Ishikawa (cell line): ENCODE results near the gene NRXN3.

Experiments used
- CEBPB ChIP-seq: IDR thresholded peaks from 2 replicates; pipeline ENCODE4 v1.6.1; 2012
- CREB1 ChIP-seq: IDR thresholded peaks from 2 replicates; pipeline ENCODE4 v1.6.1; 2012; ENCODE audit warnings: low read depth
- EGR1 ChIP-seq: IDR thresholded peaks from 2 replicates; pipeline ENCODE4 v1.6.1; 2012
- EP300 ChIP-seq: IDR thresholded peaks from 2 replicates; pipeline ENCODE4 v1.6.1; 2012; ENCODE audit warnings: borderline replicate concordance
- FOXM1 ChIP-seq: IDR thresholded peaks from 2 replicates; pipeline ENCODE4 v1.6.1; 2012; ENCODE audit warnings: low read depth, borderline replicate concordance
- NFIC ChIP-seq: IDR thresholded peaks from 2 replicates; pipeline ENCODE4 v1.6.1; 2012
- RAD21 ChIP-seq: IDR thresholded peaks from 2 replicates; pipeline ENCODE4 v1.6.1; 2012; ENCODE audit warnings: low read depth
- TAF1 ChIP-seq: IDR thresholded peaks from 2 replicates; pipeline ENCODE4 v1.6.1; 2012; ENCODE audit warnings: low read depth, mild to moderate bottlenecking
- TCF12 ChIP-seq: IDR thresholded peaks from 2 replicates; pipeline ENCODE4 v1.6.1; 2012; ENCODE audit warnings: low read depth
- TEAD4 ChIP-seq: IDR thresholded peaks from 2 replicates; pipeline ENCODE4 v1.6.1; 2012
- USF1 ChIP-seq: IDR thresholded peaks from 2 replicates; pipeline ENCODE4 v1.6.1; 2012
- YY1 ChIP-seq: IDR thresholded peaks from 2 replicates; pipeline ENCODE4 v1.6.1; 2012; ENCODE audit warnings: low read depth
- ZBTB7A ChIP-seq: IDR thresholded peaks from 2 replicates; pipeline ENCODE4 v1.6.1; 2012; ENCODE audit warnings: low read depth
- TF ChIP-seq, protein P1 (sequence below): IDR thresholded peaks from 2 replicates; pipeline ENCODE4 v1.6.1; 2012
- TF ChIP-seq, protein P2 (sequence below): IDR thresholded peaks from 2 replicates; pipeline ENCODE4 v1.6.1; 2012; ENCODE audit warnings: low read depth, mild to moderate bottlenecking

The NRXN3 gene

DNA sequence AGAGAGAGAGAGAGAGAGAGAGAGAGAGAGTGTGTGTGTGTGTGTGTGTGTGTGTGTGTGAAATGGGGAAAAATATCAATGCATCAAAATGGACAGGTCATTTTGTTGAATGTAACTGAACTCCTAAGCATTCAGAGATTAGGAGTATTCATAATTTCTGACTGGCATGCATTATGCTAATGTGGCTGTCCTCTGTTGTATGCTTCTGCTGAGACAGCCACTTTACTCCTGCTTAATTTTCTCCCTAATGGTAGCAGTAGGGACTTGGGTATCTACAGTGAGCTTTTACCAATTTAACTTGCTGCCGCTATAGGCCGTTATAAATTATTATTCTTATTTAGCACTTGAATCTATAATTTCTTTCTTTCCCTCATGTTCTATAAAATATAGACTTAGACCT lies 924.8 kb downstream of the NRXN3 start:
- TF ChIP-seq EP300 (no peak), TAF1 (no peak), NFIC (no peak)

GRCh38 chr14:79096811-79097210 lies 926.6 kb downstream of the NRXN3 start:
- no peak for TF ChIP-seq CEBPB
- TF ChIP-seq FOXM1 = no peak
- TF ChIP-seq TCF12 = no peak
- no peak for TF ChIP-seq ZBTB7A
- no peak for TF ChIP-seq EGR1
- no peak for TF ChIP-seq RAD21
- no peak for TF ChIP-seq TEAD4
- no peak for TF ChIP-seq YY1

DNA sequence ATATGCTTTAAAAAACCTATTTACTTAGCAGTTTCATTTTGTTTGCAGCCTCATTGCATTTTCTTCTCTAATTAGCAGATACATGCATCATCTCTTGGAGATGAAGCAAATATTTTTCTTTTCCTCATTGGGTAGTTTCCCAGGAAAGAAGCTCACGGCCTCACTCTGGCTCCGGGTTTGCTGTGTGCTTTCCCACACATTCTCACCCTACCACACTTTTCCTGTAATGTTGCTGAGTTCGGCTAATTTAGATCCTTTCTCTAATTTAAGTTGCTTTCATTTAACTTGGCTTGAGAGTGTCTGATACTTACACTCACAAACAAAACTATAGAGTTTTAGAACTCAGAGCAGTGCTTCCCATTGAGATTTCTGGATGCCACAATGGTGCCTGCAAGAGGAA lies 928.2 kb downstream of the NRXN3 start:
- TF ChIP-seq NFIC (no peak), CREB1 (no peak), ZBTB7A (no peak)

DNA sequence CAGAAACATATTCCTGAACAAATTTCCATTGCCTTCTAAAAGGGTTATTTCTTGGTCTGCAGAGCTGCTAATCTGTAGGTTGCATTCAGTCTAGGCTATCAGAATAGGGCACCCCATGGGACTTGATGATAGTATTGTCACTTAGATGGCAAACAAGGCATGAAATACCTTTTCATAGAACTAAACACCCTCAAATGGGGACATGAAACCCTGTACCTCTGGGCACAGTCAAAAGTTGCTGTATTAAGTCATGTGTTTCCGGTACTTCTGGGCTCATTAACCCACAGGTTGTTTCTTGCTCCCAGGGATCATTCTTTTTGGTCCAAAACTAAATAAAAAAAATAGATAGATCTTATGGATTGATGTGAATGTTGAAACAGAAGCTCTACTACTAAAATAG lies 930.4 kb downstream of the NRXN3 start:
- TF ChIP-seq CEBPB = no peak
- TF ChIP-seq CREB1 = no peak
- TF ChIP-seq, protein P1, sequence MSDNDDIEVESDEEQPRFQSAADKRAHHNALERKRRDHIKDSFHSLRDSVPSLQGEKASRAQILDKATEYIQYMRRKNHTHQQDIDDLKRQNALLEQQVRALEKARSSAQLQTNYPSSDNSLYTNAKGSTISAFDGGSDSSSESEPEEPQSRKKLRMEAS = no peak
- no peak for TF ChIP-seq NFIC
- TF ChIP-seq TEAD4 = no peak
- no peak for TF ChIP-seq ZBTB7A
- TF ChIP-seq, protein P2, sequence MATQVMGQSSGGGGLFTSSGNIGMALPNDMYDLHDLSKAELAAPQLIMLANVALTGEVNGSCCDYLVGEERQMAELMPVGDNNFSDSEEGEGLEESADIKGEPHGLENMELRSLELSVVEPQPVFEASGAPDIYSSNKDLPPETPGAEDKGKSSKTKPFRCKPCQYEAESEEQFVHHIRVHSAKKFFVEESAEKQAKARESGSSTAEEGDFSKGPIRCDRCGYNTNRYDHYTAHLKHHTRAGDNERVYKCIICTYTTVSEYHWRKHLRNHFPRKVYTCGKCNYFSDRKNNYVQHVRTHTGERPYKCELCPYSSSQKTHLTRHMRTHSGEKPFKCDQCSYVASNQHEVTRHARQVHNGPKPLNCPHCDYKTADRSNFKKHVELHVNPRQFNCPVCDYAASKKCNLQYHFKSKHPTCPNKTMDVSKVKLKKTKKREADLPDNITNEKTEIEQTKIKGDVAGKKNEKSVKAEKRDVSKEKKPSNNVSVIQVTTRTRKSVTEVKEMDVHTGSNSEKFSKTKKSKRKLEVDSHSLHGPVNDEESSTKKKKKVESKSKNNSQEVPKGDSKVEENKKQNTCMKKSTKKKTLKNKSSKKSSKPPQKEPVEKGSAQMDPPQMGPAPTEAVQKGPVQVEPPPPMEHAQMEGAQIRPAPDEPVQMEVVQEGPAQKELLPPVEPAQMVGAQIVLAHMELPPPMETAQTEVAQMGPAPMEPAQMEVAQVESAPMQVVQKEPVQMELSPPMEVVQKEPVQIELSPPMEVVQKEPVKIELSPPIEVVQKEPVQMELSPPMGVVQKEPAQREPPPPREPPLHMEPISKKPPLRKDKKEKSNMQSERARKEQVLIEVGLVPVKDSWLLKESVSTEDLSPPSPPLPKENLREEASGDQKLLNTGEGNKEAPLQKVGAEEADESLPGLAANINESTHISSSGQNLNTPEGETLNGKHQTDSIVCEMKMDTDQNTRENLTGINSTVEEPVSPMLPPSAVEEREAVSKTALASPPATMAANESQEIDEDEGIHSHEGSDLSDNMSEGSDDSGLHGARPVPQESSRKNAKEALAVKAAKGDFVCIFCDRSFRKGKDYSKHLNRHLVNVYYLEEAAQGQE = no peak
- TF ChIP-seq USF1 = no peak
- TF ChIP-seq TCF12 = no peak
- TF ChIP-seq EP300 = no peak
- TF ChIP-seq YY1 = no peak
- no peak for TF ChIP-seq FOXM1
- TF ChIP-seq TAF1 = no peak
- no peak for TF ChIP-seq RAD21
- TF ChIP-seq EGR1 = no peak

GRCh38 chr14:79101388-79101787 lies 931.2 kb downstream of the NRXN3 start:
- TF ChIP-seq YY1 (no peak), TAF1 (no peak), USF1 (no peak), TEAD4 (no peak), EGR1 (no peak), CEBPB (no peak), ZBTB7A (no peak), RAD21 (no peak), TCF12 (no peak), FOXM1 (no peak), NFIC (no peak), EP300 (no peak), CREB1 (no peak)
- TF ChIP-seq, protein P2 = no peak
- TF ChIP-seq, protein P1 = no peak

- no peak for TF ChIP-seq TCF12
- no peak for TF ChIP-seq TAF1
- TF ChIP-seq EP300 = no peak
- TF ChIP-seq ZBTB7A = no peak
- no peak for TF ChIP-seq TEAD4
- no peak for TF ChIP-seq CEBPB
Observed at GRCh38 chr14:79103764-79104163, 933.6 kb downstream of the NRXN3 start.

GRCh38 chr14:79111987-79112501 lies 941.9 kb downstream of the NRXN3 start:
- TF ChIP-seq TCF12 = no peak
- TF ChIP-seq USF1 = no peak
- no peak for TF ChIP-seq NFIC
- TF ChIP-seq, protein P2 = no peak
- TF ChIP-seq YY1 = no peak
- no peak for TF ChIP-seq EGR1
- no peak for TF ChIP-seq CREB1
- no peak for TF ChIP-seq ZBTB7A
- no peak for TF ChIP-seq EP300
- no peak for TF ChIP-seq TEAD4
- TF ChIP-seq TAF1 = no peak
- TF ChIP-seq RAD21 = no peak
- TF ChIP-seq FOXM1 = no peak
- no peak for TF ChIP-seq CEBPB
- TF ChIP-seq, protein P1 = no peak
